ENCODE results near the gene CHN2.

Gene CHN2

GRCh38 chr7:29288181-29289091, 93.9 kb downstream of the CHN2 start:
- DNase-seq, result peak; percentile 72

GRCh38 chr7:29289156-29290021, 94.8 kb downstream of the CHN2 start:
- peak; percentile 85 for DNase-seq

DNA sequence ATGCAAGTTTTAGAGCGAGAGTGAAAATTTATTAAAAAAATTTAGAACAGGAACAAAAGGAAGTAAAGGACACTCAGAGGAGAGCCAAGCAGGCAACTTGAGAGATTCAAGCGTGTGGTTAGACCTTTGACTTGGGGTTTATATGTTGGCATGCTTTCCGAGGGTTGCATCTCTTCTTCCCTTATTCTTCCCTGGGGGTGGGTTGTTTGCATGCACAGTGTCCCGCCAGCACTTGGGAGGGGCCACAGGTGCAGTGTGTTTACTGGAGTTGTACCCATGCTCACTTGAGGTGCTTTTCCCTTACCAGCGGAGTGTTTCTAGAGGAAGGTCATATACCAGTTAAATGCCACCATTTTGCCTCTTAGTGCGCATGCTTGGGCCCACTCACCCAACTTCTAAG, 96.3 kb downstream of the CHN2 start:
- no peak for DNase-seq

DNA sequence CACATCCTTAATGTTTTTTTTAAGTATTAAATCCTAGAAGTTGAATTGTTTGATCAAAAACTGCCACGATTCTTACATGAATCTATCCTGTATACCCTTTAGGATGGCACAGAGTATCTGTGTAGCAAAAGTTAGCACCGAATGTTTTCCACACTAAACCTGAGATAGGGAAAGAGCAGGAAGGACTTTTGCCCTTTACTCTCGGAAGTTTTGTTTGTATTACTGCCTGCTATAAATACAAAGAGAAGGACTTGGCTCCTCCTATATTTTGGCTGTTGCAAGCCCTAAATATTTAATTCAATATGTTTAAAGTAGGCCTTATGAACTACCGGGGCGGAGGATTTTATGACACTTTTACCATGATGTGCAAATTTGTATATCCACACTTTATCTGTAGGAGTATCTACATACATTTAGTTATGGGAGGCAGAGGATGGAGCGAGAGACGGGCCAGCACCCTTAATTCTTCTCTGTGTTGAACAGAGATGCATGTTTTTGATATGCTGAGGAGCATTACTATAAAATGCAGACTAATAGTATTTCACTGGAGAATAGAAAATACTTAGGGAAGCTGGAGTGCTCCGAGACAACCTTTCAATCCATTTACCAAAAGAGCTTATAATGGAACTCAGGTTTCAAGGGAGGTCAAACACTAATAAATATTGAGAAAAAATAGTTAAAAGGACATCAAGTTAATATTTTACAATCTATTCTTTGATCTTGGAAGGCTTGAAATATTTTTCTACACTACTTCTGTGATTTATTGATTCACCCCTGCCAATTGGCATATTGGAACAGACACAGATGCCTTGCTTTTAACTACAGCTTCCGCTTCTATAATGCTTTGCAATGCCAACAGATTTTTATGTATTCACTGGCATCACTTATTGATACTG, 97.4 kb downstream of the CHN2 start:
- peak; percentile 37 for DNase-seq

DNA sequence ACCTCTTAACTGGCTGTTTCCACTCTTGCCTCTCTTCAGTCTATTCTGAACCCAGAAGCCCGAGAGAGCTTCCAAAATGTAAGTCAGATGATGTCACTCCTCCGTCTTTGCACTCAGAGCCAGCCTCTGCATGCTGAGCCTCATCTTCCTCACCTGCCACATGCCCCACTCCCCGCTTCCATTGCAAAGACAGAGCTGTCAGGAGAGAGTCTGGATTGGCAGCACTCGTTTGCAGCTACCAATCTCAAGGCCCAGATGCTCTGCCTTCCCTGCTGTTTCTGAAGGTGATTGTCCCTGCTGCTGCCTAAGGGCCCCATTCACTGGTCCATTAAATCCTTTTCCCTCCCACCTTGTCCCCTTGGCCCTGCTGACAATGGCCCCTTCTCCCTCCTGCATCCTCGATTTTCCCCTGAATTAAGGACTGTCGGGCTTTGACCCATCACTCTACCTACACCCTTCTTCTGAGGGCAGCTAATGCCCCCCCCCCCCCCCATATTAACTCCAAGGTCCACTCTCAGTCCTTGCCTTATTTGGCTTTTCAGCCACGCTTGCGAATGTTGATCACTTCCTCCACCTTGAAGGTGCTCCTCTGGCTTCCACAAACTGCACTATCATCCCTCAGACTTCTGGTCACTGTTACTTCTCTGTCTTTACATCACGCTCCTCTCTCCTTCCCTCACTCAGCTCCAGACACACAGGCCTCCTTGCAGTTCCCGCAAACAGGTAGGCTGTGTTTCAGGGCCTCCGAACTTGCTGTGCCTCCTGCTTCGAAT, 98.5 kb downstream of the CHN2 start:
- peak; percentile 38 for DNase-seq

DNA sequence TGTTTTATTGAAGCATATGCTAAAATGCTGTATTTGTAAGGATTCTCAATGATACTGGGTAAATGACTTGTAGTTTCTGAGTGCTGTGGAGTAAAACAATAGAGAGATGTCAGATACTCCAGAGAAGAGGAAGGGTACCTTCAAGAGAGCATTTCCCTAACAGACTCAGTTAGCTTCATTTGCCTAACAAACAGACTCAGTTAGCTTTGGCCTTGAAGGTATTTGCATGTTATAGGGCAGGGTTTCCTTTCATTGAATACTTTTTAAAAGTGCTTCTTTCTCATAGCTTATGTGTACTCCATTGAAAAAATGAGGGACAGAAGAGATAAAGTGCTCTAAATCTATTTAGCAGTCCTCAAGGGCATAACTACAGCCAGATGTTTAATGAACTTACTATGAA, 101.8 kb downstream of the CHN2 start:
- DNase-seq, result no peak

DNA sequence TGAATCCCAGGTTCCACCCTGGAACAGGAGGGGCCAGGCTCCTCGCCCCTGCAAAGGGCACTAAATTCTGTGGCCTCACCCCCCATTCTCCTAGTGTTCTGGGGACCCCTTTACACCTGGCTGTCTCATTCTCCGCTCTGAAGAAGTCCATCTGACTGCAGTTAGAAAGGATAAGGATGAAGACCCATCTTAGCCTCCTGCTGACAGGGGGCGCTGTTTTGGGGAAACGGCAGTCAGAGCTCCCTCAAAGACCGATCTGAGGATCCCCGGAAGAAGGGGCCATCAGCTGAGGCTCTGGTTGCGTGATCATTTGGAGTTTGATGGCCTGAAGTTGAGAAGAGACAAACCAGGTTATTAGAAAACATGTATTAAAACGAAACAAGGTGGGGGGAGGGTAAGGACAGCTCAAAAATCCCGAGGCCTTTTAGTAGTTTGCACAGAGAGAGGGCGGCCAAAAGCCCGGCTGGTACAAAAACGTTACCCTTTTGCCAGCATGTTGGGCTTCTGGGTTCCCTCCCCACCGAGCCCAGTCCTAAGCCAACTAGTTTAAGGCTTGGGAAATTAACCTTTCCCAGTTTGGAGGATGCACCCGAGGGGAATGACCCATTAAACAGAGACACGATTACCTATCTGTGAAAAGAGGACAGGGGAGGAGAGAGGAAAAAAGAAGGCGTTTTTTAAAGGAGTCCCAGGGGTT, 102.8 kb downstream of the CHN2 start:
- DNase-seq, result no peak

GRCh38 chr7:29299086-29299485, 104.5 kb downstream of the CHN2 start:
- DNase-seq, result no peak

GRCh38 chr7:29300026-29300480, 105.5 kb downstream of the CHN2 start:
- DNase-seq, result no peak

- DNase-seq, result no peak
Measured at GRCh38 chr7:29300649-29301048, 106.1 kb downstream of the CHN2 start.

GRCh38 chr7:29302666-29303395, 108.3 kb downstream of the CHN2 start:
- DNase-seq, result no peak

DNA sequence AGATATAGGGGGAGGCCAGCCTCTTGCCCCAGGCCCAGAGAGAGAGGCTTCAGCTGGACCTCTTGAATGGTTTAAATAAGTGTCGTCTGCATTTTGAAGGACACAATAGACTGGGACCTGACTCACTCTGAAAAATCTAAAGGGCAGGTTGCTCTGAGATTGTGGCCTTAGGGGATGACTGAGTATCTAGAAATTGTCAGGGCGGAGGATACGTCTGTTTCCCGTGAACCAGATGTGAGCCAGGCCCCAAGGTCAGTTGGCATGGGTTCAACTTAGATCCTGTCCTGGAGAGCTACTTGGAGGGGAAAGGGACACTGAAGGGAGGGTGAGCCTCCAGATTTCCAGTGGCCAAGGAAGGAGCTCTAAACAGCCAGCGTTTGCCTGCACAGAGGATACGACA, 110.2 kb downstream of the CHN2 start:
- DNase-seq, result no peak

DNA sequence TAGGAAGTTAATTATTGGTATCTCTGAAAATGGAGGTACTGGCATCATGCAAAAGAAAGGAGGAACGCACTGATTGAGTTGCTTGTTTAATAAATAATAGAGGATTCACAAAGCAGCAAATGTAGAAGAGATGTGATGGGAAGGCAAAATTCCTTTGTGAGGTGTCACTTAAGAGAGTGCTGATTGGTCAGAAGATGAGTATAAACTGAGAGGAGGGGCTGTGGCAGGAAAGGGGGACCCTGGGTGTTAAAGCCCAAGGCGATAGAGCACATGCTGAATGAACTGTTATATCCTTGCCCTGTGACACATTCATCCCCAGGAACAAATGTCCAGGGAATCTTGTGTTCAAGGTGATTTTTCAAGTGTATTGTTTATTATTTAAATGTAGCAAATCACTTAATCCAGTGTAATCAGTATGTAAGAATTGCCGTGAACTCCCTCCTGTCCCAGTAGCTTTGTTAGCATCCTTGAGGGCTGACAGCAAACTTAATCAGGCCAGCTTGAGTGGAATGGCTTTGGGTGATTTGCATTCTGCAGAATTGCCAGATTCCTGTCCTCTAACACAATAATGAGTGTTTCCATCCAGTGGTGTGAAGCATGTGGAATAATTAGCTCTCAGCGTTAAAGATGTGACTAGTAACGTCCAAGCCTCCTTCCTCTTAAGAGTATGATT, 111.9 kb downstream of the CHN2 start:
- DNase-seq, result no peak

GRCh38 chr7:29308424-29308823, 113.8 kb downstream of the CHN2 start:
- no peak for DNase-seq

DNA sequence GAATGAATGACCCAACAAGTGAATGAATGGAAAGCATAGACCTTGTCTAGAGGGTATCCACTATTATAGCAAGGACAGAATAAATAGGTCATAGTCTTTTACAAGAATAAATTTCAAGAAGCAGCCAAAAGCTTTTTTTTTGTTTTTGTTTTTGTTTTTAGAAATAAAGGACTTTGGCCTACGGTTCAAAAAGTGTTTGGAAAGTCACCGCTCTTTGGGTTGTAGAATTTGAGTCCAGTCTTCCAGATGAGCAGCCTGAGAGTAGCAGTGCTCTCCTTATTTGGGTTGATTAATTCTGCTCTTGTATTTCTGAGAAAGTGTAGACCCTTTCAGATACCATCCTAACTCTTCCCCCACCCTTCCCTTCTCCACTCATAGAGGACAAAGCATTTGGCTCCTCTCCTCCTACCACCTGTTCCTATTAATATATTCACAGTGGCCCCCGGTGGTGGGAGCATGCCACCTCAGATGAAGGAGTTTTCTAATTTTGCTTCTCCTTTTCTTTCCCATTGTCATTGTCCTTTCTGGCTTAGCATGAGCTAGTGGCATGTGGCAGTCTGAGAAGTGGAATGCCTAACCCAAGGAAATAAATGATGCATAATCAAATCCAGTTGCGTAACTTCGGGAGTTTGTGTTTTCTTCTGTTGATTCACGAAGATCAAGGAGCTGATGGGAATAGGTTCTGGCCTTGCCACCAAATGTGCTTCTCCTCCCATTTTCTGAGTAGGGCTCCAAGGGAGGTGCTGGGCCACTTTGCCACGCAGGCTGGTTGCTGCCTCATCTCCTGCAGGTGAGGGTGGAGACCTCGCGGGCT, 114.7 kb downstream of the CHN2 start:
- peak; percentile 30 for DNase-seq

DNA sequence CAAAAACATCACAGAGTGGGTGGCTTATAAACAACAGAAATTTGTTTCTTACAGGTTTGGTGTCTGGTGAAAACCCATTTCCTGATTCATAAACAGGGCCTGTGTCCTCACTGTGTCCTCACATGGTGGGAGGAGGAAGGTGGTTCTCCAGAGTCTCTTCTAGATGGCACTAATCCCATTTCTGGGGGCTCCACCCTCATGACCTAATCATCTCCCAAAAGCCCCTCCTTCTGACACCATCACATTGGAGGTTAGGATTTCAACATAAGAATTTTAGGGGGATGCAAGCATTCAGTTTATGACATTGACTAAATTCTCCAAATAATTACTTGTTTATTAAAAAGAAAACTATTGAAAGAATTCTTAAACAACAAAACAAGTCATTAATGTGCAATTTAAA, 116.0 kb downstream of the CHN2 start:
- DNase-seq, result no peak

GRCh38 chr7:29311314-29311713, 116.7 kb downstream of the CHN2 start:
- no peak for DNase-seq

- DNase-seq, result peak; percentile 29
Measured at GRCh38 chr7:29314148-29314547, 119.6 kb downstream of the CHN2 start.
